SU-DHL-6 (cell line): ENCODE data around the gene COQ9.

Experiments
- H2AFZ ChIP-seq: fragments of 200-600 bp; sonication (generic); 2 replicates; pipeline ENCODE4 v1.6.1; 2014; ENCODE audit warnings: low read depth, mild to moderate bottlenecking, moderate library complexity, mixed read lengths, antibody characterized with exemption, low read length; ENCODE audit not compliant: severe bottlenecking
- H3F3A ChIP-seq: fragments of 200-600 bp; shearing (Covaris generic); 2 replicates; pipeline ENCODE4 v1.6.0; 2016; ENCODE audit warnings: antibody characterized with exemption, mild to moderate bottlenecking; ENCODE audit not compliant: insufficient read depth
- H3K27ac ChIP-seq: fragments of 200-600 bp; sonication (generic); 2 replicates; pipeline ENCODE4 v1.5.1; 2016; ENCODE audit warnings: low read depth, mild to moderate bottlenecking, low read length, moderate library complexity, mixed read lengths
- H3K27me3 ChIP-seq: fragments of 200-600 bp; sonication (generic), shearing (Covaris generic); 2 replicates; pipeline ENCODE4 v1.6.0; 2014; ENCODE audit warnings: mild to moderate bottlenecking, low read length
- H3K36me3 ChIP-seq: fragments of 200-600 bp; sonication (generic); 2 replicates; pipeline ENCODE4 v1.6.1; 2014; ENCODE audit warnings: mild to moderate bottlenecking, low read length, mixed read lengths
- H3K4me2 ChIP-seq: fragments of 300-600, 200-600 bp; shearing (Covaris generic), sonication (generic); 2 replicates; pipeline ENCODE4 v1.6.0; 2014; ENCODE audit warnings: low read length, low read depth, mild to moderate bottlenecking; ENCODE audit not compliant: poor library complexity, severe bottlenecking
- H3K4me3 ChIP-seq: fragments of 200-600 bp; sonication (generic); 2 replicates; pipeline ENCODE4 v1.5.1; 2014; ENCODE audit warnings: antibody characterized with exemption, low read length, mild to moderate bottlenecking, mixed read lengths; ENCODE audit not compliant: insufficient read depth, poor library complexity, severe bottlenecking
- H3K79me2 ChIP-seq: fragments of 200-600 bp; sonication (generic); 2 replicates; pipeline ENCODE4 v1.6.1; 2014; ENCODE audit warnings: mild to moderate bottlenecking, low read length, moderate library complexity; ENCODE audit not compliant: insufficient read depth
- H3K9ac ChIP-seq: fragments of 200-600 bp; sonication (generic); 2 replicates; pipeline ENCODE4 v1.7.0; 2014; ENCODE audit warnings: mild to moderate bottlenecking, low read length
- H3K9me2 ChIP-seq: fragments of 200-600 bp; sonication (generic); replicated peaks from 2 replicates; pipeline ENCODE4 v1.6.1; 2014; ENCODE audit warnings: low read length; ENCODE audit not compliant: insufficient read depth
- H3K9me3 ChIP-seq: fragments of 200-600 bp; sonication (generic); 2 replicates; pipeline ENCODE4 v1.6.1; 2014; ENCODE audit warnings: low read length, mixed read lengths; ENCODE audit not compliant: insufficient read depth
- H4K20me1 ChIP-seq: fragments of 200-600 bp; sonication (generic); 2 replicates; pipeline ENCODE4 v1.6.1; 2014; ENCODE audit warnings: low read depth, mild to moderate bottlenecking, antibody characterized with exemption, low read length, moderate library complexity, mixed read lengths
- CTCF ChIP-seq: fragments of 200-600 bp; sonication (generic); IDR thresholded peaks from one replicate; pipeline ENCODE4 v1.5.1; 2017; ENCODE audit warnings: antibody characterized with exemption, mild to moderate bottlenecking, low read length, moderate library complexity; ENCODE audit not compliant: insufficient read depth, poor library complexity, severe bottlenecking
- EZH2phosphoT487 ChIP-seq: fragments of 200-600 bp; sonication (generic), shearing (Covaris generic); conservative IDR thresholded peaks from 2 replicates; pipeline ENCODE4 v1.6.1; 2018; ENCODE audit warnings: mild to moderate bottlenecking, antibody characterized with exemption, low read length, moderate library complexity, mixed read lengths

The COQ9 gene

GRCh38 chr16:57503366-57503765 is 56.1 kb downstream of the COQ9 start:
- no peak overlapping the region for H3K4me2 ChIP-seq
- no peaks in the 10 kb centered on the region for H3F3A ChIP-seq
- H3K79me2 ChIP-seq: no peaks in the 10 kb centered on the region
- H3K9me3 ChIP-seq: no peaks in the 10 kb centered on the region
- H3K27me3 ChIP-seq: no peaks in the 10 kb centered on the region
- no peak overlapping the region for H2AFZ ChIP-seq
- H3K9me2 ChIP-seq: no peaks in the 10 kb centered on the region
- H3K36me3 ChIP-seq: no peaks in the 10 kb centered on the region
- TF ChIP-seq CTCF: no peak
- TF ChIP-seq EZH2phosphoT487: no peak
- no peak overlapping the region for H3K4me3 ChIP-seq
- H3K9ac ChIP-seq: no peak overlapping the region
- no peaks in the 10 kb centered on the region for H4K20me1 ChIP-seq
- no peak overlapping the region for H3K27ac ChIP-seq

DNA sequence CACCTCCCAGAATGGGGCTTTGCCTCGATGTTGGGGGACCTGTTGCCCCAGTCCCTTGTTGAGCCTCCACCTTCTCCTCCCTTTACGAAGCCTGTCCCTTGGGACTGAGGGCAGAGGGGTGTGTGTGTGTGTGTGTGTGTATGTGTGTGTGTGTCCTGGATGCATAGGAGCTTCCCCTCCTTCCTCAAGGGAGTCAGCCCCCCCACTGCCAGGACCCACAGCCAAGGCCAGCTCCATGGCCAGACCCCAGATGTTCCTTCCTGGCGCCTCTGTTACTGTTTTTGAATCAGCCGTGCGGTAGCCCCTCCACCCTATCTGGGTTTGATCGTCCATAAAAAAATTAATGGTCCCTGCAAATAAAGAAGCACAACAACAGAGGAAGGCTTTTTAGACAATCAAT is 56.7 kb downstream of the COQ9 start:
- H3K9me3 ChIP-seq: no peaks in the 10 kb centered on the region
- H3K4me2 ChIP-seq: no peak overlapping the region
- H3K79me2 ChIP-seq: no peaks in the 10 kb centered on the region
- no peaks in the 10 kb centered on the region for H3F3A ChIP-seq
- no peaks in the 10 kb centered on the region for H4K20me1 ChIP-seq
- no peaks in the 10 kb centered on the region for H3K36me3 ChIP-seq
- H2AFZ ChIP-seq: no peak overlapping the region
- no peak overlapping the region for H3K9ac ChIP-seq
- no peak for TF ChIP-seq CTCF
- TF ChIP-seq EZH2phosphoT487: no peak
- no peak overlapping the region for H3K27ac ChIP-seq
- H3K27me3 ChIP-seq: no peaks in the 10 kb centered on the region
- H3K9me2 ChIP-seq: no peaks in the 10 kb centered on the region
- H3K4me3 ChIP-seq: no peak overlapping the region

GRCh38 chr16:57504491-57504890 is 57.2 kb downstream of the COQ9 start:
- no peaks in the 10 kb centered on the region for H3K9me3 ChIP-seq
- H3K79me2 ChIP-seq: no peaks in the 10 kb centered on the region
- H3K27ac ChIP-seq: no peak overlapping the region
- no peak overlapping the region for H3K9ac ChIP-seq
- H3F3A ChIP-seq: no peaks in the 10 kb centered on the region
- no peak overlapping the region for H3K4me2 ChIP-seq
- H4K20me1 ChIP-seq: no peaks in the 10 kb centered on the region
- H3K36me3 ChIP-seq: no peaks in the 10 kb centered on the region
- no peak overlapping the region for H2AFZ ChIP-seq
- H3K9me2 ChIP-seq: no peaks in the 10 kb centered on the region
- no peak overlapping the region for H3K4me3 ChIP-seq
- H3K27me3 ChIP-seq: no peaks in the 10 kb centered on the region
- TF ChIP-seq CTCF (no peak), EZH2phosphoT487 (no peak)

DNA sequence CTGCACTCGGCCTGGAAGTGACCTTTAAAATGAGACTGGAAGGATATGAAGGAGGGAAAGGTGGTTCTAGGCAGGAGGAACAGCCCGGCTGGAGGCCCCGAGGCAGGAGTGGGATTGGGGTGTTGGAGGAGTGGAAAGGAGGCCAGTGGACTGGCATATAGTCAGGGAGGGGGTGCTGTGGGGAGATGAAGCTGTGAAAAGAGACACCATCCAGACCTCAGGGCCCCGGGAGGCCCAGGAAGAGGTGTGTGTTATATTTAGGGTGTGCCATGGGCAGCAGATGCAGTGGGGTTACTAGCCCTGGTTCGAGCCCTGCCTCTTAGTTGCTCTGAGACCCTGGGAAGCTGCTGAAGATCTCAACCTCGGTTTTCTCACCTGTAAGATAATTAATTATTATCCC is 57.9 kb downstream of the COQ9 start:
- no peaks in the 10 kb centered on the region for H3K79me2 ChIP-seq
- no peak overlapping the region for H2AFZ ChIP-seq
- no peaks in the 10 kb centered on the region for H3K9me2 ChIP-seq
- no peak for TF ChIP-seq CTCF
- no peak for TF ChIP-seq EZH2phosphoT487
- H3K4me2 ChIP-seq: no peak overlapping the region
- H3K27ac ChIP-seq: no peak overlapping the region
- no peaks in the 10 kb centered on the region for H3K36me3 ChIP-seq
- no peak overlapping the region for H3K9ac ChIP-seq
- H3K27me3 ChIP-seq: no peaks in the 10 kb centered on the region
- H4K20me1 ChIP-seq: no peaks in the 10 kb centered on the region
- H3F3A ChIP-seq: no peaks in the 10 kb centered on the region
- H3K4me3 ChIP-seq: no peak overlapping the region
- H3K9me3 ChIP-seq: no peaks in the 10 kb centered on the region
